NB4 (cell line): ENCODE results near the gene GMPS.

ENCODE experiments used
- DNase-seq: peaks from one replicate; pipeline ENCODE4 v3.0.0; 2010; ENCODE audit warnings: low read depth
- H3K4me3 ChIP-seq: one replicate; pipeline ENCODE4 v1.5.1; 2011; ENCODE audit warnings: mild to moderate bottlenecking, low read depth, low read length, moderate library complexity
- CTCF ChIP-seq: IDR thresholded peaks from one replicate; pipeline ENCODE4 v1.5.1; 2012; ENCODE audit warnings: low read depth, low read length
- MAX ChIP-seq: IDR thresholded peaks from 2 replicates; pipeline ENCODE4 v1.6.1; 2011; ENCODE audit warnings: low read depth, low read length
- MYC ChIP-seq: IDR thresholded peaks from 2 replicates; pipeline ENCODE4 v1.6.1; 2011; ENCODE audit warnings: low read depth, low read length
- POLR2A ChIP-seq: IDR thresholded peaks from 2 replicates; pipeline ENCODE4 v1.6.1; 2011; ENCODE audit warnings: mild to moderate bottlenecking; ENCODE audit not compliant: insufficient read length; ENCODE audit errors: extremely low read depth

GMPS gene

GRCh38 chr3:155921486-155921885 lies 51.0 kb downstream of the GMPS start:
- H3K4me3 ChIP-seq = no peak overlapping the region
- DNase-seq = no peak
- TF ChIP-seq POLR2A (no peak), CTCF (no peak), MYC (no peak), MAX (no peak)

GRCh38 chr3:155934230-155934629 lies 63.8 kb downstream of the GMPS start:
- TF ChIP-seq POLR2A = no peak
- TF ChIP-seq MAX = no peak
- TF ChIP-seq CTCF = no peak
- TF ChIP-seq MYC = no peak
- H3K4me3 ChIP-seq = no peak overlapping the region
- DNase-seq = no peak

- no peak for DNase-seq
- TF ChIP-seq POLR2A (no peak), MYC (no peak), CTCF (no peak), MAX (no peak)
Observed at GRCh38 chr3:155938409-155938808, 68.0 kb downstream of the GMPS start.

GRCh38 chr3:155941354-155941753 lies 70.9 kb downstream of the GMPS start:
- peak; percentile 18 for DNase-seq
- TF ChIP-seq MYC = no peak
- no peak for TF ChIP-seq CTCF
- no peak for TF ChIP-seq POLR2A
- no peak for TF ChIP-seq MAX
- no peak overlapping the region for H3K4me3 ChIP-seq

More at GRCh38 chr3:155938409-155938808, 68.0 kb downstream of the GMPS start:
- no peak overlapping the region for H3K4me3 ChIP-seq

GRCh38 chr3:155944081-155944480 lies 73.6 kb downstream of the GMPS start:
- no peak for DNase-seq
- no peak overlapping the region for H3K4me3 ChIP-seq
- TF ChIP-seq MYC = no peak
- TF ChIP-seq POLR2A = no peak
- TF ChIP-seq CTCF = no peak
- no peak for TF ChIP-seq MAX

- H3K4me3 ChIP-seq = no peak overlapping the region
- DNase-seq = no peak
Observed at GRCh38 chr3:155946178-155946577, 75.7 kb downstream of the GMPS start.

More at GRCh38 chr3:155946178-155946577, 75.7 kb downstream of the GMPS start:
- TF ChIP-seq MYC (no peak), CTCF (no peak), POLR2A (no peak), MAX (no peak)
